IMR-90 (cell line): Measurements from ENCODE around the gene ENOX2. TPM values are rescaled to one million over a fixed set of nuclear protein-coding genes. Genes with fewer than 3 reads are reported as not detected.

Experiments used
- ATAC-seq: fragments of 200-7000 bp; cut with Tn5 transposase; 2 replicates; pipeline ENCODE4 v1.9.1; 2020; ENCODE audit warnings: low read depth, mild to moderate bottlenecking, moderate library complexity
- BruUV-seq: library from RNA; stranded (reverse); fragments of 400-500 nt; replicated peaks from 2 replicates; lab custom pipeline; 2021; lab: Mats Ljungman, UMichigan
- CTCF ChIA-PET: fragments of 300-600 bp; formaldehyde crosslinking; extraction: SDS; loops from one replicate; lab custom pipeline; 2021; ENCODE audit warnings: antibody characterized with exemption; lab: Yijun Ruan, JAX
- POLR2A ChIA-PET: fragments of 300-600 bp; sonication (Branson Sonifier 250); formaldehyde crosslinking; loops from one replicate; lab custom pipeline; 2022; ENCODE audit warnings: antibody characterized with exemption; ENCODE audit not compliant: unreplicated experiment; lab: Charles Lee
- DNase-seq: peaks from one replicate; pipeline ENCODE4 v3.0.0; 2013
- H2AFZ ChIP-seq: replicated peaks from 2 replicates; pipeline ENCODE3; 2013; ENCODE audit warnings: low read length, mild to moderate bottlenecking; ENCODE audit not compliant: poor library complexity
- H2AK5ac ChIP-seq: 2 replicates; pipeline ENCODE4 v1.6.1; 2013; ENCODE audit warnings: low read depth, low read length, inconsistent platforms
- H2AK9ac ChIP-seq: replicated peaks from 2 replicates; pipeline ENCODE3; 2013; ENCODE audit warnings: mild to moderate bottlenecking, low read depth, low read length, moderate library complexity; ENCODE audit not compliant: poor library complexity
- H2BK120ac ChIP-seq: 2 replicates; pipeline ENCODE4 v1.6.1; 2013; ENCODE audit warnings: low read depth, low read length, inconsistent platforms
- H2BK15ac ChIP-seq: 3 replicates; pipeline ENCODE4 v1.6.1; 2013; ENCODE audit warnings: low read depth, low read length, inconsistent platforms
- H2BK20ac ChIP-seq: 2 replicates; pipeline ENCODE4 v1.6.1; 2013; ENCODE audit warnings: low read depth, mild to moderate bottlenecking, inconsistent platforms, low read length, moderate library complexity
- H2BK5ac ChIP-seq: 2 replicates; pipeline ENCODE4 v1.6.1; 2013; ENCODE audit warnings: mild to moderate bottlenecking, low read depth, low read length, inconsistent platforms; ENCODE audit not compliant: poor library complexity, severe bottlenecking
- H3K14ac ChIP-seq: replicated peaks from 2 replicates; pipeline ENCODE4 v1.6.1; 2013; ENCODE audit warnings: low read depth, low read length, inconsistent platforms
- H3K18ac ChIP-seq: 2 replicates; pipeline ENCODE4 v1.6.1; 2013; ENCODE audit warnings: low read depth, low read length, control low read depth
- H3K23ac ChIP-seq: 2 replicates; pipeline ENCODE4 v1.6.1; 2013; ENCODE audit warnings: low read depth, low read length, inconsistent platforms
- H3K27ac ChIP-seq: 2 replicates; pipeline ENCODE4 v1.5.1; 2013; ENCODE audit warnings: mild to moderate bottlenecking, control low read depth, low read length; ENCODE audit not compliant: insufficient read depth
- H3K27me3 ChIP-seq: 2 replicates; pipeline ENCODE4 v1.6.1; 2013; ENCODE audit warnings: low read length; ENCODE audit not compliant: control insufficient read depth, insufficient read depth
- H3K36me3 ChIP-seq: 2 replicates; pipeline ENCODE4 v1.6.1; 2013; ENCODE audit warnings: low read length, mixed read lengths; ENCODE audit not compliant: control insufficient read depth, insufficient read depth
- H3K4ac ChIP-seq: 2 replicates; pipeline ENCODE4 v1.6.1; 2013; ENCODE audit warnings: low read depth, low read length, inconsistent platforms
- H3K4me1 ChIP-seq: 2 replicates; pipeline ENCODE4 v1.6.1; 2013; ENCODE audit warnings: low read length, mixed read lengths; ENCODE audit not compliant: control insufficient read depth, insufficient read depth
- H3K4me2 ChIP-seq: 2 replicates; pipeline ENCODE4 v1.6.1; 2013; ENCODE audit warnings: low read depth, mild to moderate bottlenecking, control low read depth, low read length, moderate library complexity
- H3K4me3 ChIP-seq: 2 replicates; pipeline ENCODE4 v1.5.1; 2013; ENCODE audit warnings: low read depth, mild to moderate bottlenecking, control low read depth, low read length, moderate library complexity; ENCODE audit not compliant: insufficient read depth
- H3K56ac ChIP-seq: 2 replicates; pipeline ENCODE4 v1.6.1; 2013; ENCODE audit warnings: low read length, inconsistent platforms; ENCODE audit not compliant: insufficient read depth; ENCODE audit errors: extremely low read depth
- H3K79me1 ChIP-seq, 2 experiments: 2 replicates each; pipeline ENCODE4 v1.6.1; 2013; ENCODE audit warnings: low read length in 2 of 2, inconsistent platforms in 1 of 2, low read depth in 1 of 2
- H3K9ac ChIP-seq: 2 replicates; pipeline ENCODE4 v1.6.1; 2013; ENCODE audit warnings: low read depth, low read length, control low read depth
- H3K9me1 ChIP-seq: 2 replicates; pipeline ENCODE4 v1.6.1; 2013; ENCODE audit warnings: low read length, inconsistent platforms; ENCODE audit not compliant: insufficient read depth
- H3K9me3 ChIP-seq: 2 replicates; pipeline ENCODE4 v1.6.1; 2013; ENCODE audit warnings: low read length; ENCODE audit not compliant: control insufficient read depth, insufficient read depth
- H4K20me1 ChIP-seq: 2 replicates; pipeline ENCODE4 v1.6.1; 2013; ENCODE audit warnings: low read length, inconsistent platforms; ENCODE audit not compliant: insufficient read depth
- H4K5ac ChIP-seq: 2 replicates; pipeline ENCODE4 v1.6.1; 2013; ENCODE audit warnings: mild to moderate bottlenecking, low read depth, low read length, control low read depth
- H4K8ac ChIP-seq, 2 experiments: 2 replicates each; pipeline ENCODE4 v1.6.1; 2013; ENCODE audit warnings: low read depth in 2 of 2, low read length in 2 of 2, control low read depth in 1 of 2, inconsistent platforms in 1 of 2
- H4K91ac ChIP-seq: 2 replicates; pipeline ENCODE4 v1.6.1; 2013; ENCODE audit warnings: low read depth, low read length, inconsistent platforms; ENCODE audit not compliant: insufficient read depth
- SMC3 ChIP-seq: fragments of 150-350 bp; IDR thresholded peaks from 2 replicates; pipeline ENCODE4 v1.6.1; 2016; ENCODE audit warnings: low read depth, mild to moderate bottlenecking, antibody characterized with exemption, low read length, moderate library complexity
- whole genome bisulfite sequencing, 2 experiments: methylation state at CpG; one replicate each; pipeline versions ENCODE4 v1.1.5 to v1.1.7; 2013; ENCODE audit warnings: missing lambda C conversion rate in 2 of 2; ENCODE audit not compliant: insufficient read length in 1 of 2; ENCODE audit errors: extremely low coverage in 2 of 2; 5-methylcytosine and 5-hydroxymethylcytosine counted together
- dilution Hi-C: fragments of 300-500 bp; cut with HindIII; formaldehyde crosslinking; loops from one replicate; pipeline ENCODE4 v1.14.3; 2018; ENCODE audit warnings: low sequenced_read_pairs; ENCODE audit not compliant: unreplicated experiment
- in situ Hi-C: fragments of 300-500 bp; cut with MboI; formaldehyde crosslinking; loops from 3 replicates; pipeline ENCODE4 v1.14.3; 2019; ENCODE audit warnings: low sequenced_read_pairs, inconsistent platforms, mixed read lengths
- intact Hi-C: fragments of 100-400 bp; cut with micrococcal nuclease; formaldehyde crosslinking; loops from 2 replicates; pipeline ENCODE4 v1.10.0; 2022
- polyA plus RNA-seq, 3 experiments: library from polyadenylated mRNA; depleted of rRNA; stranded (reverse); fragments of >200 nt; gene quantifications; 2 replicates each; pipeline ENCODE4 v1.2.3, GENCODE V29; 2012; ENCODE audit warnings: low replicate concordance in 1 of 3
- total RNA-seq: library from RNA; depleted of rRNA; stranded (reverse); fragments of >200 nt; gene quantifications from 2 replicates; pipeline ENCODE4 v1.2.3, GENCODE V29; 2012

ENOX2 gene
- total and polyA plus RNA-seq, 2 of the 4 experiments (the other 2 are of a cell fraction) = 6.3 to 11.8 TPM

- Histone ChIP-seq H3K9ac (no peak overlapping the region), H2AK9ac (no peak overlapping the region), H3K18ac (no peak overlapping the region), H2BK120ac (no peak overlapping the region), H3K56ac (no peak overlapping the region), H3K23ac (no peak overlapping the region), H3K4ac (no peak overlapping the region), H2BK20ac (no peak overlapping the region), H3K4me1 (no peaks in the 10 kb centered on the region), H4K8ac (no peak overlapping the region), H3K4me3 (no peak overlapping the region), H3K4me2 (no peak overlapping the region), H2BK5ac (no peak overlapping the region), H4K91ac (no peak overlapping the region), H3K9me1 (peaks cover 3% of the 10 kb centered on the region; the same call in 1 of the 2 replicates), H3K9me3 (no peaks in the 10 kb centered on the region), H2AFZ (no peak overlapping the region), H3K27me3 (no peaks in the 10 kb centered on the region), H4K5ac (no peak overlapping the region), H3K79me1 (no peaks in the 10 kb centered on the region), H3K27ac (no peak overlapping the region), H2AK5ac (no peak overlapping the region), H4K20me1 (no peaks in the 10 kb centered on the region), H3K36me3 (no peaks in the 10 kb centered on the region), H3K14ac (no peak overlapping the region), H2BK15ac (no peak overlapping the region)
- DNase-seq (no peak), ATAC-seq (no peak)
- dilution Hi-C loops = no loop called here
- POLR2A ChIA-PET = no interaction called here
- intact Hi-C loops = no loop called here
- TF ChIP-seq SMC3 = no peak
- in situ Hi-C loops = no loop called here
- no TSS peak for BruUV-seq
- CTCF ChIA-PET = no interaction called here
- no CpG with 5 or more reads among the region's 2 CpGs for WGBS, 2 experiments
Measured at GRCh38 chrX:130628516-130628915, 274.5 kb downstream of the ENOX2 start.
